HepG2 (cell line): Measurements from ENCODE around the gene SIRT7. TPM values are rescaled to one million over a fixed set of nuclear protein-coding genes. Genes with fewer than 3 reads are reported as not detected.

ENCODE experiments used
- CCAR2 ChIP-seq: fragments of 200-400 bp; formaldehyde crosslinking; optimal IDR thresholded peaks from 2 replicates; pipeline ENCODE3; 2018; ENCODE audit warnings: low read depth, mild to moderate bottlenecking, low read length, moderate library complexity
- EZH2 ChIP-seq: conservative IDR thresholded peaks from 2 replicates; pipeline ENCODE4 v1.6.1; 2012; ENCODE audit warnings: mild to moderate bottlenecking, low read depth, low read length, moderate library complexity
- FOXO1 ChIP-seq: sonication (generic); formaldehyde crosslinking; IDR thresholded peaks from 2 replicates; pipeline ENCODE4 v1.4.0; 2020; ENCODE audit warnings: missing genetic modification reagents
- GATA4 ChIP-seq: sonication (generic); IDR thresholded peaks from 2 replicates; pipeline ENCODE4 v1.6.1; 2016; ENCODE audit warnings: antibody characterized with exemption, low read depth, borderline replicate concordance
- GPN1 ChIP-seq: sonication (generic); formaldehyde crosslinking; IDR thresholded peaks from 2 replicates; pipeline ENCODE4 v1.5.1; 2020; ENCODE audit warnings: missing genetic modification reagents, borderline replicate concordance
- HES4 ChIP-seq: sonication (generic); formaldehyde crosslinking; IDR thresholded peaks from 2 replicates; pipeline ENCODE4 v1.9.0; 2021; ENCODE audit warnings: mild to moderate bottlenecking, missing genetic modification reagents, borderline replicate concordance
- MAFK ChIP-seq, 2 experiments: IDR thresholded peaks in 1 of 2; conservative IDR thresholded peaks in 1 of 2; 2 replicates each; pipeline ENCODE4 v1.6.1; 2011; ENCODE audit warnings: improper control_type of control experiment in 2 of 2, low read length in 2 of 2
- MATR3 ChIP-seq: sonication (generic); formaldehyde crosslinking; IDR thresholded peaks from 2 replicates; pipeline ENCODE4 v1.4.0; 2020; ENCODE audit warnings: missing genetic modification reagents
- MEF2D ChIP-seq: sonication (generic); formaldehyde crosslinking; IDR thresholded peaks from 2 replicates; pipeline ENCODE4 v1.5.1; 2020; ENCODE audit warnings: mild to moderate bottlenecking, missing genetic modification reagents
- NFIC ChIP-seq: IDR thresholded peaks from 2 replicates; pipeline ENCODE4 v1.6.1; 2012; ENCODE audit warnings: mild to moderate bottlenecking, low read length, inconsistent platforms
- RBFOX2 ChIP-seq: fragments of 200-400 bp; formaldehyde crosslinking; IDR thresholded peaks from 2 replicates; pipeline ENCODE4 v1.6.1; 2017; ENCODE audit warnings: low read depth, mild to moderate bottlenecking, low read length
- RCOR2 ChIP-seq: IDR thresholded peaks from 2 replicates; pipeline ENCODE4 v1.6.1; 2016; ENCODE audit warnings: missing biosample characterization, missing genetic modification reagents
- SAFB2 ChIP-seq: sonication (generic); formaldehyde crosslinking; IDR thresholded peaks from 2 replicates; pipeline ENCODE4 v1.5.1; 2020; ENCODE audit warnings: missing genetic modification reagents, low read depth, mild to moderate bottlenecking, borderline replicate concordance
- SALL1 ChIP-seq: sonication (generic); formaldehyde crosslinking; IDR thresholded peaks from 2 replicates; pipeline ENCODE4 v1.8.0; 2022; ENCODE audit warnings: mild to moderate bottlenecking, missing genetic modification reagents
- SALL2 ChIP-seq: sonication (generic); formaldehyde crosslinking; IDR thresholded peaks from 2 replicates; pipeline ENCODE4 v1.8.1; 2023; ENCODE audit warnings: mild to moderate bottlenecking, missing genetic modification reagents, inconsistent platforms
- TBX3 ChIP-seq: fragments of 450-650 bp; IDR thresholded peaks from 2 replicates; pipeline ENCODE4 v1.6.1; 2017; ENCODE audit warnings: antibody characterized with exemption, mild to moderate bottlenecking, inconsistent platforms, borderline replicate concordance
- TFE3 ChIP-seq: IDR thresholded peaks from 2 replicates; pipeline ENCODE4 v1.6.1; 2016
- YY1 ChIP-seq: IDR thresholded peaks from 2 replicates; pipeline ENCODE4 v1.6.1; 2011; ENCODE audit warnings: low read length, low read depth, moderate library complexity, mild to moderate bottlenecking; ENCODE audit not compliant: insufficient read depth, insufficient replicate concordance
- ZKSCAN1 ChIP-seq: fragments of 150-350 bp; IDR thresholded peaks from 2 replicates; pipeline ENCODE4 v1.6.1; 2014; ENCODE audit warnings: low read length
- ZNF205 ChIP-seq: IDR thresholded peaks from 2 replicates; pipeline ENCODE4 v1.6.1; 2018; ENCODE audit warnings: missing biosample characterization, missing genetic modification reagents
- ZNF30 ChIP-seq: sonication (generic); formaldehyde crosslinking; IDR thresholded peaks from 2 replicates; pipeline ENCODE4 v1.5.0; 2020; ENCODE audit warnings: mild to moderate bottlenecking, missing genetic modification reagents
- ZNF383 ChIP-seq: sonication (generic); formaldehyde crosslinking; IDR thresholded peaks from 2 replicates; pipeline ENCODE4 v1.4.0; 2020; ENCODE audit warnings: missing genetic modification reagents, mild to moderate bottlenecking, borderline replicate concordance
- ZNF552 ChIP-seq: sonication (generic); formaldehyde crosslinking; IDR thresholded peaks from 2 replicates; pipeline ENCODE4 v1.9.0; 2022; ENCODE audit warnings: missing genetic modification reagents, mild to moderate bottlenecking, borderline replicate concordance
- ZNF558 ChIP-seq: sonication (generic); formaldehyde crosslinking; IDR thresholded peaks from 2 replicates; pipeline ENCODE4 v1.9.0; 2022; ENCODE audit warnings: mild to moderate bottlenecking, missing genetic modification reagents, borderline replicate concordance
- ZNF615 ChIP-seq: sonication (generic); formaldehyde crosslinking; IDR thresholded peaks from 2 replicates; pipeline ENCODE4 v1.5.0; 2020; ENCODE audit warnings: mild to moderate bottlenecking, missing genetic modification reagents, borderline replicate concordance
- ZNF678 ChIP-seq: sonication (generic); formaldehyde crosslinking; IDR thresholded peaks from 2 replicates; pipeline ENCODE4 v1.4.0; 2020; ENCODE audit warnings: mild to moderate bottlenecking, missing genetic modification reagents
- ZSCAN25 ChIP-seq: sonication (generic); formaldehyde crosslinking; IDR thresholded peaks from 2 replicates; pipeline ENCODE4 v1.8.0; 2022; ENCODE audit warnings: mild to moderate bottlenecking, missing genetic modification reagents
- polyA plus RNA-seq, 8 experiments: library from polyadenylated mRNA; depleted of rRNA in 3 of 8; stranded (reverse) in 7 of 8; unstranded in 1 of 8; fragments of >200 nt; fragmentation: Illumina TruSeq in 4 of 8; extraction: Trizol in 4 of 8; gene quantifications; 2 replicates each; pipeline versions ENCODE4 v1.2.1 to v1.2.3, GENCODE V29; 2011 to 2016; ENCODE audit warnings: low read depth in 4 of 8, missing spikeins in 1 of 8, mixed read lengths in 1 of 8; ENCODE audit not compliant: insufficient read depth in 1 of 8
- total RNA-seq, 5 experiments: library from RNA; depleted of rRNA; stranded (reverse); fragments of >200 nt; fragmentation: Illumina TruSeq; extraction: Trizol; gene quantifications; 2 replicates each; pipeline ENCODE4 v1.2.3, GENCODE V29; 2016; ENCODE audit warnings: low read depth in 1 of 5
- TF ChIP-seq, protein P1 (sequence below): sonication (generic); formaldehyde crosslinking; IDR thresholded peaks from 2 replicates; pipeline ENCODE4 v1.8.1; 2023; ENCODE audit warnings: mild to moderate bottlenecking, missing genetic modification reagents
- TF ChIP-seq, protein P2 (sequence below): sonication (generic); formaldehyde crosslinking; IDR thresholded peaks from 2 replicates; pipeline ENCODE4 v1.4.0; 2020; ENCODE audit warnings: mild to moderate bottlenecking, low read depth, missing genetic modification reagents

SIRT7 gene
- total and polyA plus RNA-seq, 2 of the 13 experiments (the other 11 are each of a cell fraction or from before 2014, with no cell fraction given) = 8.3 to 24.8 TPM

DNA sequence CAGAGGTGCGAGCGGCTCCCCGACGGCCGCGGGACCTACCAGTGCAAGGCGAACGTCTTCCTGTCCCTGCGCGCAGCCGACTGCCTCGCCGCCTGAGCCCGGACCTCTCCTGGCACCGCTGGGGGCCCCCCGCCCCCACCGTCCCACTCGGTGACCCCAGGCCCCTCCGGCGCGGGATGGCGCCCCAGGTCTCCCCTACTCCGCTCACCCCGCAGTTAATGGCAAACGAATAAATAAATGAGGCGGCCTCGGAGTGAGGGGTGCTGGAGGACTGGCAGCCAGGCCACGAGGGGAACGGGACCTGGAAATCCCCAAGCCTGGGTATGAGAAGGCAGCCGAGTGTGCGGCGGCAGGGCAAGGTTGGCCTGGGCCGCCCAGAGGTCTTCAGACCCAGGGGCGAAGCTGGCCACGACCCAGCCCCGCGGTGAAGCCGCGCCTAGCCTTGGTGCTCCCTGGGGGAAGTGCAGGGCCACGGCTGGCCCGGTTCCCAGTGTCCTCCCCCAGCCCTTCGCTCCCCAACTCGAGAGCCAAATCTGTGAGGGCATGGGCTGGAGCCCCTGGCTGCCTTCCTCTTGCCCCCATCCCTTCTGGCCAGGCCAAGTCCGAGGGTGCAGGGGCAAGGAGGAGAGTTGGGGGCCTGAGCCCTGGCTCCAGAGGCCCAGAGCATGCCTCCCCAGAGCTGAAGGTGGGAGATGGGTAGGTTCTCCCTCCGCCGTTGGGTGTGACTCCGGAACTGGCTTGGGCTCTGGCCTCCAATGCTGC, 15.1 kb downstream of the SIRT7 start (continued):
- TF ChIP-seq, protein P1, sequence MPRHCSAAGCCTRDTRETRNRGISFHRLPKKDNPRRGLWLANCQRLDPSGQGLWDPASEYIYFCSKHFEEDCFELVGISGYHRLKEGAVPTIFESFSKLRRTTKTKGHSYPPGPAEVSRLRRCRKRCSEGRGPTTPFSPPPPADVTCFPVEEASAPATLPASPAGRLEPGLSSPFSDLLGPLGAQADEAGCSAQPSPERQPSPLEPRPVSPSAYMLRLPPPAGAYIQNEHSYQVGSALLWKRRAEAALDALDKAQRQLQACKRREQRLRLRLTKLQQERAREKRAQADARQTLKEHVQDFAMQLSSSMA (CRISPR knock-in tag) = peak; percentile 76; the same call in 1 of the 2 replicates
- no peak for TF ChIP-seq YY1
- TF ChIP-seq MATR3 (CRISPR knock-in tag) = no peak
- TF ChIP-seq ZNF205 (CRISPR knock-in tag) = 0 out of 2 replicates have a peak, but pooled peaks have one; percentile 28
- no peak for TF ChIP-seq TBX3
- no peak for TF ChIP-seq ZNF30 (CRISPR knock-in tag)
- TF ChIP-seq, protein P2, sequence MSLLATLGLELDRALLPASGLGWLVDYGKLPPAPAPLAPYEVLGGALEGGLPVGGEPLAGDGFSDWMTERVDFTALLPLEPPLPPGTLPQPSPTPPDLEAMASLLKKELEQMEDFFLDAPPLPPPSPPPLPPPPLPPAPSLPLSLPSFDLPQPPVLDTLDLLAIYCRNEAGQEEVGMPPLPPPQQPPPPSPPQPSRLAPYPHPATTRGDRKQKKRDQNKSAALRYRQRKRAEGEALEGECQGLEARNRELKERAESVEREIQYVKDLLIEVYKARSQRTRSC (CRISPR knock-in tag) = no peak
- TF ChIP-seq MAFK (conservative IDR thresholded peaks at IDR 0.05 in 1 of 2, IDR thresholded peaks at IDR 0.05 in 1 of 2; ENCODE audit: low read length in 2 of 2) = no peak
- no peak for TF ChIP-seq ZNF678 (CRISPR knock-in tag)
- TF ChIP-seq RCOR2 (CRISPR knock-in tag) = no peak
- TF ChIP-seq SALL2 (CRISPR knock-in tag) = no peak
- TF ChIP-seq EZH2 = no peak
- TF ChIP-seq CCAR2 = no peak
- peak; percentile 15; the same call in 1 of the 2 replicates for TF ChIP-seq SALL1 (CRISPR knock-in tag)
- no peak; the same call in 1 of the 2 replicates for TF ChIP-seq SAFB2 (CRISPR knock-in tag)
- no peak for TF ChIP-seq HES4 (CRISPR knock-in tag)
- TF ChIP-seq ZKSCAN1 = no peak
- no peak; the same call in 1 of the 2 replicates for TF ChIP-seq ZNF615 (CRISPR knock-in tag)
- peak; percentile 37; the same call in 1 of the 2 replicates for TF ChIP-seq ZNF552 (CRISPR knock-in tag)
- no peak for TF ChIP-seq ZNF383 (CRISPR knock-in tag)
- TF ChIP-seq ZNF558 (CRISPR knock-in tag) = no peak
- no peak for TF ChIP-seq NFIC
- 0 out of 2 replicates have a peak, but pooled peaks have one; percentile 19 for TF ChIP-seq GATA4
- TF ChIP-seq MEF2D (CRISPR knock-in tag) = no peak
- no peak for TF ChIP-seq TFE3 (CRISPR knock-in tag)
- TF ChIP-seq ZSCAN25 = 0 out of 2 replicates have a peak, but pooled peaks have one; percentile 46
- no peak for TF ChIP-seq FOXO1 (CRISPR knock-in tag)
- TF ChIP-seq GPN1 = no peak
- peak; percentile 84 for TF ChIP-seq RBFOX2
